Measurements from ENCODE around the gene CNTF. TPM values are rescaled to one million over a fixed set of nuclear protein-coding genes. Genes with fewer than 3 reads are reported as not detected.

The CNTF gene
- total and polyA plus RNA-seq, 2 experiments from 2014 or later, result 3.1 TPM; not detected in 1

- Histone ChIP-seq H2AFZ (no peak overlapping the region), H3K27me3 (no peaks in the 10 kb centered on the region), H3K9me3 (ENCODE audit: low read depth) (no peaks in the 10 kb centered on the region), H3K79me2 (no peaks in the 10 kb centered on the region), H3K36me3 (replicated peaks; ENCODE audit: insufficient read depth, low read depth) (no peaks in the 10 kb centered on the region), H3K4me3 (no peak overlapping the region), H3K4me2 (no peak overlapping the region), H3K27ac (no peak overlapping the region), H4K20me1 (ENCODE audit: insufficient read depth, poor library complexity, severe bottlenecking) (no peaks in the 10 kb centered on the region), H3K9me2 (replicated peaks; ENCODE audit: insufficient read depth) (no peaks in the 10 kb centered on the region), H3K4me1 (ENCODE audit: insufficient read depth) (no peaks in the 10 kb centered on the region)
- WGBS (ENCODE audit: low lambda C conversion rate, missing lambda C conversion rate), result 70% methylated on average over 6 of the region's 6 CpGs
- DNase-seq (ENCODE audit: low spot score), result no peak
- no peak for TF ChIP-seq EZH2 (IDR thresholded peaks at IDR 0.05; ENCODE audit: borderline replicate concordance)
- no peak for TF ChIP-seq CTCF (IDR thresholded peaks at IDR 0.05; ENCODE audit: poor library complexity)
- no peak for TF ChIP-seq EZH2phosphoT487 (IDR thresholded peaks at IDR 0.05; ENCODE audit: low read depth, severe bottlenecking, unreplicated experiment)
Observed at GRCh38 chr11:58671983-58672633, 49.6 kb downstream of the CNTF start.

DNA sequence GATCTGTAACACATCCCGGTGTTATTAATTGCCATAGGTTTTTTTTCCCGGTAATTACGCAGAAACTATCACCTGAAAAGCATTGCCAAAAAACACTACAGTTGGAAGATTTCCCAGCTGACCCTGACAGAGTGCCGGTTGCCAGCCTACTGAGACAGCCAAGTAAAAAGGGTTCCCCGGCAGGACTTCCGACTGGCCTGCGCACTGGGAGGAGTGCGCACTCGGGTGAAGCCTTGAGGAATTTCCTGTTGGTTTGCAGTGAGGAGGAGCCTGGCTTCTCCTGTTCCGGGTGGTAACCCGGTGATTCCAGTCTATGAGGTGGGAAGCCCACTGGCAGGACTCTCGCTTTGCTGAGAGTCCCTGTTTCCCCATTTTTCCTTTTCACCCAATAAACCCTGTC, 52.1 kb downstream of the CNTF start:
- Histone ChIP-seq H3K4me1 (ENCODE audit: insufficient read depth) (no peaks in the 10 kb centered on the region), H2AFZ (no peak overlapping the region), H3K36me3 (replicated peaks; ENCODE audit: insufficient read depth, low read depth) (no peaks in the 10 kb centered on the region), H4K20me1 (ENCODE audit: insufficient read depth, poor library complexity, severe bottlenecking) (no peaks in the 10 kb centered on the region), H3K4me3 (no peak overlapping the region), H3K9me3 (ENCODE audit: low read depth) (no peaks in the 10 kb centered on the region), H3K79me2 (no peaks in the 10 kb centered on the region), H3K27ac (no peak overlapping the region), H3K4me2 (no peak overlapping the region), H3K27me3 (no peaks in the 10 kb centered on the region), H3K9me2 (replicated peaks; ENCODE audit: insufficient read depth) (no peaks in the 10 kb centered on the region)
- TF ChIP-seq CTCF (IDR thresholded peaks at IDR 0.05; ENCODE audit: poor library complexity), result no peak
- TF ChIP-seq EZH2phosphoT487 (IDR thresholded peaks at IDR 0.05; ENCODE audit: low read depth, severe bottlenecking, unreplicated experiment), result no peak
- no peak for TF ChIP-seq EZH2 (IDR thresholded peaks at IDR 0.05; ENCODE audit: borderline replicate concordance)
- no peak for DNase-seq (ENCODE audit: low spot score)
- WGBS (ENCODE audit: low lambda C conversion rate, missing lambda C conversion rate), result 93% methylated on average over 12 of the region's 12 CpGs

Other genes starting within 250 kb of the CNTF start
- not detected in 2 replicates for gene OR5B3, start 215.8 kb upstream of the CNTF start, total RNA-seq
- not detected in 2 replicates for gene OR5B3, start 215.8 kb upstream of the CNTF start, polyA plus RNA-seq
- not detected in 2 replicates for gene OR5B2, start 194.5 kb upstream of the CNTF start, total RNA-seq
- gene OR5B2, start 194.5 kb upstream of the CNTF start, polyA plus RNA-seq, result not detected in 2 replicates
- not detected in 2 replicates for gene OR5B12, start 180.4 kb upstream of the CNTF start, total RNA-seq
- not detected in 2 replicates for gene OR5B12, start 180.4 kb upstream of the CNTF start, polyA plus RNA-seq
- not detected in 2 replicates for gene OR5B21, start 114.6 kb upstream of the CNTF start, total RNA-seq
- gene OR5B21, start 114.6 kb upstream of the CNTF start, polyA plus RNA-seq, result not detected in 2 replicates
- 3.1 and 3.2 TPM in 2 replicates for gene LPXN, start 46.8 kb upstream of the CNTF start, total RNA-seq
- 2.3 and 3.7 TPM in 2 replicates for gene LPXN, start 46.8 kb upstream of the CNTF start, polyA plus RNA-seq
- gene ZFP91, start 43.6 kb upstream of the CNTF start, total RNA-seq, result 42.0 and 45.9 TPM in 2 replicates
- 13.7 and 15.4 TPM in 2 replicates for gene ZFP91, start 43.6 kb upstream of the CNTF start, polyA plus RNA-seq
- 0.77 and 3.1 TPM in 2 replicates for gene GLYAT, start 109.3 kb downstream of the CNTF start, total RNA-seq
- 1.6 and 3.4 TPM in 2 replicates for gene GLYAT, start 109.3 kb downstream of the CNTF start, polyA plus RNA-seq
- 0.36 and 0.90 TPM in 2 replicates for gene GLYATL2, start 222.0 kb downstream of the CNTF start, total RNA-seq
- not detected in 2 replicates for gene GLYATL2, start 222.0 kb downstream of the CNTF start, polyA plus RNA-seq